ENCODE results near the gene GMCL1. TPM values are rescaled to one million over a fixed set of nuclear protein-coding genes. Genes with fewer than 3 reads are reported as not detected.

The GMCL1 gene
- total RNA-seq, 1 donor from 2014 or later = 12.7 TPM

DNA sequence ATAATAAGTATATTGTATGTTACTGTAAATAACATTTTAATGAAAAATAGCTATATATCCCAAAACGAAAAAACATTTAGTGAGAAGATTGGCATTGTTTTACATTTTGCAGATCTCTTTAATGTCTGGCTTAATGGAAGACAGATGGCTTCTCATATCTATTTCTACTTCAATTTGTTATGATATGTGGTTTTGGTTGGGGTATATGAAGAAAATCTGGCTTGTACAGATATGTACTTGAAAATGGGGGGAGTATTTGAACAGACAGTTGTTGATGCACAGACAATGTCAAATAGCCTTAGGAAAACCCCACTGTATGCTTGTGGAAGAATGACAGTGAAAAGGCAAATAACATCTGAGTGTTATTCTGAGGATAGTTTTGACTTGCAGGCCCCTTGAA lies 23.6 kb upstream of the GMCL1 start:
- Histone ChIP-seq H3K4me2 (ENCODE audit: low read length) (no peak overlapping the region), H2AFZ (ENCODE audit: low read depth, low read length) (no peak overlapping the region), H3K9ac (ENCODE audit: low read length) (no peak overlapping the region), H3K9me3 (ENCODE audit: insufficient read depth, low read depth, low read length) (no peaks in the 10 kb centered on the region), H3K4me1 (ENCODE audit: insufficient read depth, low read length) (no peaks in the 10 kb centered on the region), H4K20me1 (ENCODE audit: insufficient read depth, low read length) (no peaks in the 10 kb centered on the region), H3K79me2 (ENCODE audit: insufficient read depth, low read length) (no peaks in the 10 kb centered on the region), H3K36me3 (ENCODE audit: insufficient read depth, low read length) (peaks cover 6% of the 10 kb centered on the region), H3K4me3 (ENCODE audit: insufficient read depth, low read depth, low read length) (no peak overlapping the region), H3K27ac (ENCODE audit: low read depth, low read length) (no peak overlapping the region), H3K27me3 (ENCODE audit: insufficient read depth, low read length) (no peaks in the 10 kb centered on the region)
- FAIRE-seq (no peak), DNase-seq (ENCODE audit: low read depth) (no peak)
- no peaks in the 10 kb centered on the region for H3K27me3 Mint-ChIP-seq (ENCODE audit: low read depth, unreplicated experiment)
- no peak for TF ChIP-seq EZH2 (IDR thresholded peaks at IDR 0.05; ENCODE audit: insufficient read depth, low read length)
- TF ChIP-seq, protein P1, sequence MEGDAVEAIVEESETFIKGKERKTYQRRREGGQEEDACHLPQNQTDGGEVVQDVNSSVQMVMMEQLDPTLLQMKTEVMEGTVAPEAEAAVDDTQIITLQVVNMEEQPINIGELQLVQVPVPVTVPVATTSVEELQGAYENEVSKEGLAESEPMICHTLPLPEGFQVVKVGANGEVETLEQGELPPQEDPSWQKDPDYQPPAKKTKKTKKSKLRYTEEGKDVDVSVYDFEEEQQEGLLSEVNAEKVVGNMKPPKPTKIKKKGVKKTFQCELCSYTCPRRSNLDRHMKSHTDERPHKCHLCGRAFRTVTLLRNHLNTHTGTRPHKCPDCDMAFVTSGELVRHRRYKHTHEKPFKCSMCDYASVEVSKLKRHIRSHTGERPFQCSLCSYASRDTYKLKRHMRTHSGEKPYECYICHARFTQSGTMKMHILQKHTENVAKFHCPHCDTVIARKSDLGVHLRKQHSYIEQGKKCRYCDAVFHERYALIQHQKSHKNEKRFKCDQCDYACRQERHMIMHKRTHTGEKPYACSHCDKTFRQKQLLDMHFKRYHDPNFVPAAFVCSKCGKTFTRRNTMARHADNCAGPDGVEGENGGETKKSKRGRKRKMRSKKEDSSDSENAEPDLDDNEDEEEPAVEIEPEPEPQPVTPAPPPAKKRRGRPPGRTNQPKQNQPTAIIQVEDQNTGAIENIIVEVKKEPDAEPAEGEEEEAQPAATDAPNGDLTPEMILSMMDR (IDR thresholded peaks at IDR 0.05; ENCODE audit: insufficient read depth, low read depth, low read length) = no peak
- no peak overlapping the region for H3K27ac Mint-ChIP-seq (ENCODE audit: unreplicated experiment)
- no peak overlapping the region for H3K4me3 Mint-ChIP-seq (ENCODE audit: unreplicated experiment)
- no peaks in the 10 kb centered on the region for H3K9me3 Mint-ChIP-seq (ENCODE audit: unreplicated experiment)
- H3K4me1 Mint-ChIP-seq (ENCODE audit: low read depth, unreplicated experiment) = no peaks in the 10 kb centered on the region
- H3K36me3 Mint-ChIP-seq (ENCODE audit: low read depth, unreplicated experiment) = peaks cover 37% of the 10 kb centered on the region

DNA sequence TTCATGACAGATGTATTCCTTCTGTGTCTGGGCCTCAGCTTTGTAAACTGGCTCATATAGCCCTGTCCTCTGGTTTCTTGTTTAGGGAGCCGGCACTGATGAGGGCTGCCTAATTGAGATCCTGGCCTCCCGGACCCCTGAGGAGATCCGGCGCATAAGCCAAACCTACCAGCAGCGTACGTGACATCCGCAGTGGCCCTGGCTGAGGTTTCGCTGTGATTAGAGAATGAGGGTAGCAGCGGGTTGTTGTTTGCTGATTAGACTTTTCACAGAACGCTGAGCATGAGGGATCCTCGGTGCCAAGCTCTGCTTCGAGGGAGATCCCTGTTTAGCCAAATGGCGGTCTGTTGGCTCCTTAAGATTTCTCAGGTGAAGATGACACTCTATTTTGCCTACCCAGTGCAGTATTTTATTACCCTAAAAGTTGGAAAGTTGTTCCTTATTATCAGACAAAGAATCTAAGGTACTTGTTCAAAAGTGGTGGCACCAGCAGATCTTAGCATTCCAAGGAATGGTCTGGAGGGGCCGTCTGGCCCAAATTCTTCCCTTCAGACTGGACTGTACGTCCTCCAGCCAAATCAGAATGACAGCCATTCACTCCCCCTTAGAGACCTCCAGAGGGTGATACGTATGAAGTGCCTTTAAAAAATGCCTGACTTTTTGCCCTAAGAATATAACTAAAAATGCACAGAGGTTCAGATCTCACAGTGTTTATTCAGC lies 21.5 kb upstream of the GMCL1 start:
- H3K27ac ChIP-seq (ENCODE audit: low read depth, low read length) = no peak overlapping the region
- no peak overlapping the region for H2AFZ ChIP-seq (ENCODE audit: low read depth, low read length)
- FAIRE-seq = no peak
- H3K9ac ChIP-seq (ENCODE audit: low read length) = no peak overlapping the region
- Mint-ChIP-seq H3K36me3 (ENCODE audit: low read depth, unreplicated experiment) (peaks cover 45% of the 10 kb centered on the region), H3K27ac (ENCODE audit: unreplicated experiment) (no peak overlapping the region), H3K4me1 (ENCODE audit: low read depth, unreplicated experiment) (no peaks in the 10 kb centered on the region), H3K4me3 (ENCODE audit: unreplicated experiment) (no peak overlapping the region), H3K27me3 (ENCODE audit: low read depth, unreplicated experiment) (no peaks in the 10 kb centered on the region), H3K9me3 (ENCODE audit: unreplicated experiment) (no peaks in the 10 kb centered on the region)
- H3K9me3 ChIP-seq (ENCODE audit: insufficient read depth, low read depth, low read length) = no peaks in the 10 kb centered on the region
- H3K79me2 ChIP-seq (ENCODE audit: insufficient read depth, low read length) = no peaks in the 10 kb centered on the region
- H3K27me3 ChIP-seq (ENCODE audit: insufficient read depth, low read length) = no peaks in the 10 kb centered on the region
- no peak overlapping the region for H3K4me2 ChIP-seq (ENCODE audit: low read length)
- no peak overlapping the region for H3K4me3 ChIP-seq (ENCODE audit: insufficient read depth, low read depth, low read length)
- H3K4me1 ChIP-seq (ENCODE audit: insufficient read depth, low read length) = no peaks in the 10 kb centered on the region
- peaks cover 8% of the 10 kb centered on the region for H3K36me3 ChIP-seq (ENCODE audit: insufficient read depth, low read length)
- H4K20me1 ChIP-seq (ENCODE audit: insufficient read depth, low read length) = no peaks in the 10 kb centered on the region
- DNase-seq (ENCODE audit: low read depth) = no peak
- TF ChIP-seq, protein P1 (IDR thresholded peaks at IDR 0.05; ENCODE audit: insufficient read depth, low read depth, low read length) = no peak
- TF ChIP-seq EZH2 (IDR thresholded peaks at IDR 0.05; ENCODE audit: insufficient read depth, low read length) = no peak

DNA sequence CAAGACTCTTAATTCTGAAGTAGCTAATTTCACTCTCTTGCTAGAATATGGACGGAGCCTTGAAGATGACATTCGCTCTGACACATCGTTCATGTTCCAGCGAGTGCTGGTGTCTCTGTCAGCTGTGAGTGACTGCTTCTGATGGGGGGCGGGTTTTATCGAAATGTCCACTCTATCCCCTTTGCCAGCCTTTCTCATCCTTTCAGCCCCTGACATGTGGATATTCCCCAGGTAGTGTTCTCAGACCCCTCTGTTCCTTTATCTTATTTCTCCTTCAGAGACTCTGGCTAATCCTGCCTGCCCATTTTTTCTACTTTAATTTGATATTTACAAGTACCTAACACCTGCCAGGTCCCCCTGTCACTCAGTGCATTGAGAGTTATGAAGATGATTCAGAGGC lies 18.9 kb upstream of the GMCL1 start:
- H3K4me3 ChIP-seq (ENCODE audit: insufficient read depth, low read depth, low read length) = no peak overlapping the region
- H3K9me3 Mint-ChIP-seq (ENCODE audit: unreplicated experiment) = no peaks in the 10 kb centered on the region
- H3K4me2 ChIP-seq (ENCODE audit: low read length) = no peak overlapping the region
- H3K9ac ChIP-seq (ENCODE audit: low read length) = no peak overlapping the region
- peaks cover 5% of the 10 kb centered on the region for H3K36me3 ChIP-seq (ENCODE audit: insufficient read depth, low read length)
- no peak for FAIRE-seq
- no peak overlapping the region for H3K4me3 Mint-ChIP-seq (ENCODE audit: unreplicated experiment)
- no peaks in the 10 kb centered on the region for H4K20me1 ChIP-seq (ENCODE audit: insufficient read depth, low read length)
- no peak overlapping the region for H3K27ac Mint-ChIP-seq (ENCODE audit: unreplicated experiment)
- H3K4me1 Mint-ChIP-seq (ENCODE audit: low read depth, unreplicated experiment) = no peaks in the 10 kb centered on the region
- TF ChIP-seq EZH2 (IDR thresholded peaks at IDR 0.05; ENCODE audit: insufficient read depth, low read length) = no peak
- TF ChIP-seq, protein P1 (IDR thresholded peaks at IDR 0.05; ENCODE audit: insufficient read depth, low read depth, low read length) = no peak
- H2AFZ ChIP-seq (ENCODE audit: low read depth, low read length) = no peak overlapping the region
- H3K27ac ChIP-seq (ENCODE audit: low read depth, low read length) = no peak overlapping the region
- H3K4me1 ChIP-seq (ENCODE audit: insufficient read depth, low read length) = no peaks in the 10 kb centered on the region
- H3K9me3 ChIP-seq (ENCODE audit: insufficient read depth, low read depth, low read length) = no peaks in the 10 kb centered on the region
- peaks cover 43% of the 10 kb centered on the region for H3K36me3 Mint-ChIP-seq (ENCODE audit: low read depth, unreplicated experiment)
- DNase-seq (ENCODE audit: low read depth) = no peak
- H3K79me2 ChIP-seq (ENCODE audit: insufficient read depth, low read length) = no peaks in the 10 kb centered on the region
- H3K27me3 ChIP-seq (ENCODE audit: insufficient read depth, low read length) = no peaks in the 10 kb centered on the region
- H3K27me3 Mint-ChIP-seq (ENCODE audit: low read depth, unreplicated experiment) = no peaks in the 10 kb centered on the region

Data from astrocyte (in vitro differentiated cells and primary cell).